PC-3 (cell line): ENCODE results near the gene IMPDH1. TPM values are rescaled to one million over a fixed set of nuclear protein-coding genes. Genes with fewer than 3 reads are reported as not detected.
A peak's percentile ranks its signal among the peaks of the same experiment; 100 is the strongest.

Experiments used
- ATAC-seq: fragments of 200-7000 bp; cut with Tn5 transposase; 2 replicates; pipeline ENCODE4 v1.9.1; 2020; ENCODE audit warnings: mild to moderate bottlenecking, moderate library complexity
- BruUV-seq: library from RNA; stranded (reverse); fragments of 400-500 nt; replicated peaks from 2 replicates; lab custom pipeline; 2021; lab: Mats Ljungman, UMichigan
- CTCF ChIA-PET: fragments of 300-600 bp; sonication (Branson Sonifier 250); formaldehyde crosslinking; loops from one replicate; lab custom pipeline; 2022; ENCODE audit warnings: antibody characterized with exemption; lab: Charles Lee
- POLR2A ChIA-PET: fragments of 300-600 bp; sonication (Branson Sonifier 250); formaldehyde crosslinking; loops from one replicate; lab custom pipeline; 2022; ENCODE audit warnings: antibody characterized with exemption; ENCODE audit not compliant: unreplicated experiment; lab: Charles Lee
- DNase-seq: peaks from one replicate; pipeline ENCODE4 v3.0.0-alpha.2; 2015
- H2AFZ ChIP-seq: fragments of 300-600 bp; sonication (generic); 2 replicates; pipeline ENCODE4 v1.6.0; 2016; ENCODE audit warnings: antibody characterized with exemption, low read length
- H3F3A ChIP-seq: fragments of 300-600 bp; sonication (generic); one replicate; pipeline ENCODE4 v1.6.0; 2017; ENCODE audit warnings: antibody characterized with exemption, low read length, control low read depth, mild to moderate bottlenecking; ENCODE audit not compliant: unreplicated experiment
- H3K27ac ChIP-seq: fragments of 300-600 bp; sonication (generic); 2 replicates; pipeline ENCODE4 v1.5.1; 2016; ENCODE audit warnings: mild to moderate bottlenecking, low read length
- H3K27me3 ChIP-seq: fragments of 300-600 bp; sonication (generic); 2 replicates; pipeline ENCODE4 v1.6.1; 2016; ENCODE audit warnings: low read length, mixed read lengths
- H3K36me3 ChIP-seq: fragments of 300-600 bp; sonication (generic); 2 replicates; pipeline ENCODE4 v1.6.1; 2016; ENCODE audit warnings: low read depth, mixed run types, low read length, mixed read lengths
- H3K4me1 ChIP-seq: fragments of 300-600 bp; sonication (generic); 2 replicates; pipeline ENCODE4 v1.5.1; 2016; ENCODE audit warnings: low read length; ENCODE audit not compliant: insufficient read depth
- H3K4me2 ChIP-seq: fragments of 300-600 bp; sonication (generic); 2 replicates; pipeline ENCODE4 v1.6.0; 2016; ENCODE audit warnings: low read length
- H3K4me3 ChIP-seq: fragments of 300-600 bp; sonication (generic); 2 replicates; pipeline ENCODE4 v1.5.1; 2016; ENCODE audit warnings: mild to moderate bottlenecking, low read length, mixed read lengths
- H3K79me2 ChIP-seq: fragments of 300-600 bp; sonication (generic); 2 replicates; pipeline ENCODE4 v1.6.1; 2017; ENCODE audit warnings: low read length, mixed read lengths
- H3K9ac ChIP-seq: fragments of 300-600 bp; sonication (generic); 2 replicates; pipeline ENCODE4 v1.6.0; 2016; ENCODE audit warnings: mild to moderate bottlenecking, low read length
- H3K9me2 ChIP-seq: fragments of 300-600 bp; sonication (generic); replicated peaks from 2 replicates; pipeline ENCODE4 v1.6.1; 2016; ENCODE audit warnings: mixed run types, low read length, mixed read lengths
- H3K9me3 ChIP-seq: fragments of 300-600 bp; sonication (generic); 2 replicates; pipeline ENCODE4 v1.6.1; 2016; ENCODE audit warnings: low read length, mixed read lengths
- H4K20me1 ChIP-seq: fragments of 300-600 bp; sonication (generic); 2 replicates; pipeline ENCODE4 v1.6.1; 2016; ENCODE audit warnings: low read length, mixed read lengths
- CTCF ChIP-seq: fragments of 300-600 bp; sonication (generic); conservative IDR thresholded peaks from 2 replicates; pipeline ENCODE4 v1.5.1; 2017; ENCODE audit warnings: antibody characterized with exemption, low read depth, mild to moderate bottlenecking, low read length
- EZH2 ChIP-seq: fragments of 300-600 bp; sonication (generic); IDR thresholded peaks from one replicate; pipeline ENCODE4 v1.6.1; 2017; ENCODE audit warnings: antibody characterized with exemption, mild to moderate bottlenecking, low read length; ENCODE audit not compliant: unreplicated experiment
- EZH2phosphoT487 ChIP-seq: fragments of 300-600 bp; sonication (generic); IDR thresholded peaks from 2 replicates; pipeline ENCODE4 v1.6.1; 2018; ENCODE audit warnings: mild to moderate bottlenecking, antibody characterized with exemption, low read length, borderline replicate concordance
- intact Hi-C: fragments of 100-400 bp; cut with micrococcal nuclease; formaldehyde crosslinking; loops from 2 replicates; pipeline ENCODE4 v1.9.0; 2023
- total RNA-seq: library from RNA; depleted of rRNA; stranded (reverse); fragments of >200 nt; gene quantifications from 2 replicates; pipeline ENCODE4 v1.2.3, GENCODE V29; 2014

Gene IMPDH1
- total RNA-seq, 1 experiment from 2014 or later = 128 TPM

- Histone ChIP-seq H3K36me3 (no peaks in the 10 kb centered on the region), H3K9me3 (no peaks in the 10 kb centered on the region), H3K27me3 (no peaks in the 10 kb centered on the region), H4K20me1 (no peaks in the 10 kb centered on the region), H3K4me3 (peak overlapping the region; percentile 76), H3F3A (no peaks in the 10 kb centered on the region), H3K9ac (peak overlapping the region; percentile 35), H3K4me1 (peaks cover 8% of the 10 kb centered on the region), H3K27ac (peak overlapping the region; percentile 38), H3K9me2 (no peaks in the 10 kb centered on the region), H3K79me2 (peaks cover 10% of the 10 kb centered on the region), H3K4me2 (peak overlapping the region; percentile 96), H2AFZ (peak overlapping the region; percentile 87)
- BruUV-seq = no TSS peak
- ATAC-seq = peak; percentile 37
- intact Hi-C loops = no loop called here
- ChIA-PET CTCF (interaction anchor here (1.0 kb wide), 1 partner anchor 17 kb away, joined by 3 read pairs; no protein-coding TSS in a partner anchor), POLR2A (no interaction called here)
- DNase-seq = peak; percentile 52
- TF ChIP-seq EZH2 (no peak), CTCF (no peak), EZH2phosphoT487 (no peak)
These were observed 620 bp upstream of the IMPDH1 start for GRCh38 chr7:128410451-128410753.

GRCh38 chr7:128408709-128409595 is 830 bp downstream of the IMPDH1 start:
- H3K36me3 ChIP-seq = no peaks in the 10 kb centered on the region
- no peaks in the 10 kb centered on the region for H3K9me3 ChIP-seq
- TF ChIP-seq CTCF (no peak), EZH2 (no peak), EZH2phosphoT487 (no peak)
- ChIA-PET CTCF (no interaction called here), POLR2A (interaction anchor here (0.6 kb wide), 1 partner anchor 110 kb away, joined by 5 read pairs; no protein-coding TSS in a partner anchor)
- H3K9ac ChIP-seq = peak overlapping the region; percentile 35
- H2AFZ ChIP-seq = peak overlapping the region; percentile 87
- ATAC-seq (no peak), DNase-seq (no peak)
- H3K79me2 ChIP-seq = peaks cover 24% of the 10 kb centered on the region
- peaks cover 5% of the 10 kb centered on the region; the same call in 1 of the 2 replicates for H4K20me1 ChIP-seq
- peaks cover 17% of the 10 kb centered on the region for H3K4me1 ChIP-seq
- H3K27me3 ChIP-seq = no peaks in the 10 kb centered on the region
- H3K27ac ChIP-seq = no peak overlapping the region
- H3K4me2 ChIP-seq = peak overlapping the region; percentile 96
- H3F3A ChIP-seq = no peaks in the 10 kb centered on the region
- intact Hi-C loops = no loop called here
- H3K4me3 ChIP-seq = peak overlapping the region; percentile 76
- H3K9me2 ChIP-seq = no peaks in the 10 kb centered on the region
- TSS peak; percentile 55 for BruUV-seq
